Tibial nerve (tissue), 4 donors: ENCODE measurements around the gene VSIG10L. TPM values are rescaled to one million over a fixed set of nuclear protein-coding genes. Genes with fewer than 3 reads are reported as not detected.

Experiments
- DNase-seq, 2 donors: peaks; one replicate each; pipeline ENCODE4 v3.0.0-alpha.2; 2019; ENCODE audit warnings: low spot score in 2 of 2
- H3K27ac ChIP-seq, 4 donors: fragments of 200-600 bp; sonication (generic) in 3 of 4; one replicate each; pipeline ENCODE4 v1.5.1; 2017 to 2019; ENCODE audit warnings: mild to moderate bottlenecking in 1 of 4
- H3K27me3 ChIP-seq, 2 donors: fragments of 200-600 bp; sonication (generic) in 1 of 2; one replicate each; pipeline versions ENCODE4 v1.5.1 to v1.6.0; 2017 to 2019
- H3K36me3 ChIP-seq, 3 donors: fragments of 200-600 bp; sonication (generic); one replicate each; pipeline ENCODE4 v1.5.1; 2018 to 2019
- H3K4me1 ChIP-seq, 4 donors: fragments of 200-600 bp; sonication (generic) in 3 of 4; one replicate each; pipeline ENCODE4 v1.5.1; 2017 to 2019
- H3K4me3 ChIP-seq, 4 donors: fragments of 200-600 bp; sonication (generic) in 3 of 4; one replicate each; pipeline ENCODE4 v1.5.1; 2017 to 2019; ENCODE audit warnings: mild to moderate bottlenecking in 1 of 4, moderate library complexity in 1 of 4
- H3K9me3 ChIP-seq, 4 donors: fragments of 200-600 bp; sonication (generic) in 3 of 4; one replicate each; pipeline ENCODE4 v1.5.1; 2017 to 2019
- EP300 ChIP-seq, 2 donors: sonication (generic); formaldehyde crosslinking; IDR thresholded peaks; one replicate each; pipeline ENCODE4 v1.6.1; 2017; ENCODE audit warnings: antibody characterized with exemption in 2 of 2, mild to moderate bottlenecking in 1 of 2
- POLR2A ChIP-seq, 2 donors: fragments of 450-650 bp; IDR thresholded peaks; one replicate each; pipeline ENCODE4 v1.6.1; 2017; ENCODE audit warnings: antibody characterized with exemption in 2 of 2, mild to moderate bottlenecking in 2 of 2, moderate library complexity in 2 of 2
- WGBS, 2 donors: methylation state at CpG; one replicate each; pipeline ENCODE4 v1.1.5; 2018; 5-methylcytosine and 5-hydroxymethylcytosine counted together
- total RNA-seq, 4 donors: library from RNA; depleted of rRNA; stranded (reverse); fragments of >200 nt; gene quantifications; one replicate each; pipeline ENCODE4 v1.1.0, GENCODE V29; 2016
- TF ChIP-seq, protein P1 (sequence below), 5 experiments: fragments of 200-600 bp in 3 of 5; fragments of 450-650 bp in 2 of 5; sonication (generic) in 3 of 5; IDR thresholded peaks; one replicate each; pipeline ENCODE4 v1.5.1; 2016 to 2019; ENCODE audit warnings: antibody characterized with exemption in 5 of 5, mild to moderate bottlenecking in 3 of 5, moderate library complexity in 2 of 5

Gene VSIG10L
- total RNA-seq, 4 donors from 2014 or later: 0.44 to 3.7 (median 2.1) TPM

DNA sequence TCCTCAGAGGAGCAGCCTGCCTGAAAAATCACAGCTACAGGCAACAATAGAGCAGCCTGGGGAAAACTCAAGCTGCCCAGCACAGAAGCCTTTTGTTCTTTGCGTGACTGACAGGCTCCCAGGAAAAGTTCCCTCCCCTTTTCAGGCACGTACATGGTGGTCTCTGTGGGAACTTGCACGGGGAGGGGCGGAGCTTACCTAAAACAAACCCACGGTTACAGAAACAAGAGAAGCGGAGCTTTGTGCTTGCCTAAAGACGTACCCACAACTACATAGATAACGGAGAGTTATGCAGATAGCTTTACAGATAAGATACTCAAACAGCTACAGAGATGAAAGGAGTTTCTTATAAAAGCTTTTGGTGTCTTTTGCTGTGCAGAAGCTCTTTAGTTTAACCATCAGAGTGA, 12.8 kb upstream of the VSIG10L start:
- DNase-seq: no peak
- peak overlapping the region; percentile 51 to 83 (median 68) for H3K27ac ChIP-seq
- no peaks in the 10 kb centered on the region for H3K9me3 ChIP-seq
- TF ChIP-seq POLR2A (IDR thresholded peaks at IDR 0.05): peak in 1 of 2 donors; percentile 20
- no peak for TF ChIP-seq EP300 (IDR thresholded peaks at IDR 0.05)
- H3K4me3 ChIP-seq: no peak overlapping the region
- peaks cover 2 to 31% (median 4%) of the 10 kb centered on the region in 3 donors for H3K36me3 ChIP-seq
- 18 to 27% methylated on average over 8 of the region's 8 CpGs for WGBS, 2 donors
- H3K27me3 ChIP-seq: no peaks in the 10 kb centered on the region
- H3K4me1 ChIP-seq: peaks cover 0 to 12% (median 6%) of the 10 kb centered on the region in 4 donors

DNA sequence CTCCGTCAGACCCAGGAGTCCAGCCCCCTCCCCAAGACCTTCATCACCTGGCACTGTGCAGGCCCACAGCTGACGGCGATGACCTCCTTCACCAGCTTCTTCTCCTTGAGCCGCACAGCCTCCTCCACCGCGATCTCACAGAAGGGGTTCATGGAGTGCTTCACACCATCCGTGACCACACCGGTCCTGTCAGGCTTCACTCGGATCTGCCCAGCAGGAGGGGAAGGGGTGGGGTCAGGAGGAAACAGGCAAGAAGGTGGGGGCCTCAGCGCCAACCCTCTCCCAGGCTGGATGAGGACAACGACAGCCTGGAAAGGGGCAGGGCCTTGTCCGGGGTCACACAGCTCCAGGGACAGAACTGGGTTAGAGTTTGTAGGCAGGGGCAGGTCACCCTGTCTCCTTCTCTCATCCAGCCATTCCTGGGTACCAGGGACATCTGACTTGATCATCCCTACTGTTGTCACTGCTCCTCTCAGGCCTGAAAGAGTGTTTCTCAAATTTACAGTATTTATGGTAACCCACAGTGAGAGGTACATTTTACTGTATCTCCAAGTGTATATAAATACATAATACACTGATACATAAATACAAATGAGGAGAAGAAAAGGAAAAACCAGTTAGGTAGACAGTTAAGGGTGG, 12.3 kb upstream of the VSIG10L start:
- 48 to 50% methylated on average over 12 of the region's 12 CpGs for WGBS, 2 donors
- no peaks in the 10 kb centered on the region for H3K9me3 ChIP-seq

DNA sequence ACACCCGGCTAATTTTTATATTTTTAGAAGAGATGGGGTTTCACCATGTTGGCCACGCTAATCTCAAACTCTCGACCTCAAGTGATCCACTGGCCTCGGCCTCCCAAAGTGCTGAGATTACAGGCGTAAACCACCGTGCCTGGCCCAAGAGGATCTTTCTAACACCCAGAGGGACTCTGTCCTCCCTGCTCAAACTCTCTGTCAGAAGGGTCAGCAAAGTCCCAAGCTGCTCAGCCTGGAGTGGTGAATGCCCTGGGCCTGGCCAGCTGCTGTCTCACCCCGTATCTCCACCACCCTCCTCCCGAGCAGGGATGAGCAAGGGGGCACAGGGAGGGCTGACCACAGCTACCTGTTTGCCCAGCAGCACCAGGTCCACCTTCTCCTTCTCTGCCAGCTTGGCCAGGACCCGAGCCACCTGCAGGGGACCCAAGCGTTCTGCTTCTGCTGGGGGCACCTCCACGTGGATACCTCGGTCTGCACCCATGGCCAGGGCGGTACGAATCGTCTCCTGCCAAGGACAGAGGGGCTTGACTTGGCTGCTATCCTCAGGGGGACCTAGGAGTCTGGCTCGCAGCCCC, 10.9 kb upstream of the VSIG10L start:
- Histone ChIP-seq H3K36me3 (peaks cover 2 to 38% (median 4%) of the 10 kb centered on the region in 3 donors), H3K4me1 (peaks cover 0 to 12% (median 6%) of the 10 kb centered on the region in 4 donors), H3K27me3 (no peaks in the 10 kb centered on the region), H3K9me3 (no peaks in the 10 kb centered on the region), H3K27ac (no peak overlapping the region), H3K4me3 (no peak overlapping the region)
- no peak for DNase-seq
- 94 to 95% methylated on average over 9 to 16 of the region's 16 CpGs for WGBS, 2 donors
- TF ChIP-seq, protein P1, sequence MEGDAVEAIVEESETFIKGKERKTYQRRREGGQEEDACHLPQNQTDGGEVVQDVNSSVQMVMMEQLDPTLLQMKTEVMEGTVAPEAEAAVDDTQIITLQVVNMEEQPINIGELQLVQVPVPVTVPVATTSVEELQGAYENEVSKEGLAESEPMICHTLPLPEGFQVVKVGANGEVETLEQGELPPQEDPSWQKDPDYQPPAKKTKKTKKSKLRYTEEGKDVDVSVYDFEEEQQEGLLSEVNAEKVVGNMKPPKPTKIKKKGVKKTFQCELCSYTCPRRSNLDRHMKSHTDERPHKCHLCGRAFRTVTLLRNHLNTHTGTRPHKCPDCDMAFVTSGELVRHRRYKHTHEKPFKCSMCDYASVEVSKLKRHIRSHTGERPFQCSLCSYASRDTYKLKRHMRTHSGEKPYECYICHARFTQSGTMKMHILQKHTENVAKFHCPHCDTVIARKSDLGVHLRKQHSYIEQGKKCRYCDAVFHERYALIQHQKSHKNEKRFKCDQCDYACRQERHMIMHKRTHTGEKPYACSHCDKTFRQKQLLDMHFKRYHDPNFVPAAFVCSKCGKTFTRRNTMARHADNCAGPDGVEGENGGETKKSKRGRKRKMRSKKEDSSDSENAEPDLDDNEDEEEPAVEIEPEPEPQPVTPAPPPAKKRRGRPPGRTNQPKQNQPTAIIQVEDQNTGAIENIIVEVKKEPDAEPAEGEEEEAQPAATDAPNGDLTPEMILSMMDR (IDR thresholded peaks at IDR 0.05): no peak
- TF ChIP-seq POLR2A (IDR thresholded peaks at IDR 0.05): no peak
- TF ChIP-seq EP300 (IDR thresholded peaks at IDR 0.05): no peak

More for the DNA sequence above, 12.3 kb upstream of the VSIG10L start:
- no peak for DNase-seq
- Histone ChIP-seq H3K4me1 (peaks cover 0 to 12% (median 6%) of the 10 kb centered on the region in 4 donors), H3K27me3 (no peaks in the 10 kb centered on the region), H3K36me3 (peaks cover 2 to 33% (median 4%) of the 10 kb centered on the region in 3 donors), H3K4me3 (no peak overlapping the region), H3K27ac (peak overlapping the region; percentile 51 to 83 (median 68))
- TF ChIP-seq EP300 (IDR thresholded peaks at IDR 0.05): no peak
- no peak for TF ChIP-seq POLR2A (IDR thresholded peaks at IDR 0.05)
- TF ChIP-seq, protein P1 (IDR thresholded peaks at IDR 0.05): no peak

DNA sequence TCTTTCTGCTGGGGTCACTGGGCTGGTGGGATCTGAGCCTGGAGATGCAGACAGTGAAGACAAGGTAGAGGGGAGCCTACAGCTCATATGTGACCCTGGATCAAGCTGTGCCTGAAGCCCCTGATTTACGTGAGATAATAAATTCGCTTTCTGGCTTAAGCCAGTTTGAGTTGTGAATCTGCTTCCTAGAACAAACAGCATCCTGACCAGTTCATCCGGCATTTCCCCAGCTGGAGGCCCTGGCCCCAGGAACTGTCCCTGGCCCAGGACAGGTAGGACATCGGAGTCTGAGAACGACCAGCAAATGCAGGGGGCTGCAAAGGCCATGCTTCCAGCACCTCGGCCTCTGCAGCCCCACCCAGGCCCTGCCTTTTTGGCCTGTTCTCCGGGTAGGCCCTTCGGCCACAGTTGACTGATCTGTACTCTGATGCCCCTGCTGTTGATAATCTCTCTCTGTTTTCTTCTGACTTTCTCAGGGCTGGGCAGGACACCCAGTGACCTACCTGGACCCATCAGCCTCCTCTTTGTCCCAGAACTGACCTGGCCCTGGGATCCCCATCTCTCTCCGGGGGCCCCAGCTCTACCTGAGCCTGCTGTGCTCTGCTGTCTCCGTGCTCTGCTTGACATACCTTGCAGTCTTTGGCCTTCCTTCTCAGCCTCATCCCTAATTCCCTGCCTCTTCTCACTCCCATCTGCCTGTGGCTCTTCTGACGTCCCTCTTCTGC, 9.5 kb upstream of the VSIG10L start:
- H3K9me3 ChIP-seq: no peaks in the 10 kb centered on the region

DNA sequence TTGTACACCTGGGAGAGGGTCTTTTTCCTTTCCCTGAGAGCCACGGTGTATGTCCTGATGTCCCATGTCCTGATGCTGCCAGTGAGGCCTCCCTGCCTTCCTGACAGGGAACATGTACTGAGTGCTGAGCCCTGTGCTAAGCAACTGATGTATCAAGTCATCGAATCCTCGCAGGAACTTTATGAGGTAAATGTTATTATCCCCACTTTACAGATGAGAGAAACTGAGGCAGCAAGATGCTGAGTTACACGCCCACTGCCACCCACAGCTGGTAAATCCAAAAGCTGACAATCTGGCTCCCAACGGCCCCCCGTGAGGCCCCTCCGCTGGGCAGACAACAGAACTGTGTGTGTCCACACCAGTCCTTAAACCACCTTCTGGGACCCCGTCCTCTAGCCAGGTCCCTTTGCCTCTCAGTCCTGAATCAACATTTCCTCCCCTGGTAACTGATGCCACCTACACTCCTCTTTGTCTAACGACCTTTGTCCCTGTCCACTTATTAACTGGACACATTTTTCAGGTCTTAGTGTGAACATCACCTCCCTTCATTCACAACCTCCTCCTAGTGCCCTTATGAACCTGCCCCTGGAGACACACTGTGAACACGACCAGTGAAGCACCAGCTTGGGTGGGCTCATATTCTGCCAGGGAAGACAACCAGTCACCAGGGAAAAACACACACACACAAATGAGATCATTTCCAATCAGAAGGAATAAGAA, 5.4 kb upstream of the VSIG10L start:
- no peak for TF ChIP-seq EP300 (IDR thresholded peaks at IDR 0.05)
- TF ChIP-seq POLR2A (IDR thresholded peaks at IDR 0.05): no peak
- TF ChIP-seq, protein P1 (IDR thresholded peaks at IDR 0.05): no peak
- Histone ChIP-seq H3K27me3 (no peaks in the 10 kb centered on the region), H3K27ac (no peak overlapping the region), H3K9me3 (no peaks in the 10 kb centered on the region), H3K4me1 (no peaks in the 10 kb centered on the region), H3K4me3 (no peak overlapping the region), H3K36me3 (peaks cover 2 to 65% (median 4%) of the 10 kb centered on the region in 3 donors)
- 74 to 85% methylated on average over 10 of the region's 10 CpGs for WGBS, 2 donors
- no peak for DNase-seq

More for the DNA sequence above, 9.5 kb upstream of the VSIG10L start:
- Histone ChIP-seq H3K36me3 (peaks cover 2 to 52% (median 4%) of the 10 kb centered on the region in 3 donors), H3K4me3 (no peak overlapping the region), H3K27ac (no peak overlapping the region), H3K27me3 (no peaks in the 10 kb centered on the region), H3K4me1 (peaks cover 0 to 12% (median 6%) of the 10 kb centered on the region in 4 donors)
- DNase-seq: no peak
- WGBS, 2 donors: 95% methylated on average over 11 of the region's 11 CpGs
- no peak for TF ChIP-seq POLR2A (IDR thresholded peaks at IDR 0.05)
- no peak for TF ChIP-seq EP300 (IDR thresholded peaks at IDR 0.05)
- TF ChIP-seq, protein P1 (IDR thresholded peaks at IDR 0.05): no peak
